HepG2 (cell line): Measurements from ENCODE around the gene IL1RAP. TPM values are rescaled to one million over a fixed set of nuclear protein-coding genes. Genes with fewer than 3 reads are reported as not detected.

ENCODE experiments used
- ATAC-seq: fragments of 200-7000 bp; cut with Tn5 transposase; 3 replicates; pipeline ENCODE4 v1.9.1; 2020; ENCODE audit warnings: mild to moderate bottlenecking, moderate library complexity
- BruUV-seq: library from RNA; stranded (reverse); fragments of 400-500 nt; replicated peaks from 2 replicates; lab custom pipeline; 2021; lab: Mats Ljungman, UMichigan
- CTCF ChIA-PET: fragments of 300-600 bp; formaldehyde crosslinking; extraction: SDS; loops from one replicate; lab custom pipeline; 2021; ENCODE audit warnings: low total read pairs, inconsistent platforms, low intra/inter-chr PET ratio; lab: Yijun Ruan, JAX
- POLR2A ChIA-PET: fragments of 350-600 bp; sonication (Branson Sonifier 250); formaldehyde crosslinking; loops from one replicate; lab custom pipeline; 2020; ENCODE audit warnings: antibody characterized with exemption, inconsistent platforms; lab: Yijun Ruan, JAX
- DNase-seq: peaks from one replicate; pipeline ENCODE4 v3.0.0-alpha.2; 2015; ENCODE audit warnings: low spot score
- FAIRE-seq: peaks from 3 replicates; lab custom pipeline; 2011; peaks lifted over from hg19 to GRCh38; lab: Jason Lieb, UNC
- H2AFZ ChIP-seq: one replicate; pipeline ENCODE4 v1.6.1; 2011; ENCODE audit warnings: low read length, inconsistent platforms
- H3K27ac ChIP-seq: fragments of 300-600 bp; 3 replicates; pipeline ENCODE4 v1.8.0; 2011; ENCODE audit warnings: mixed run types, mild to moderate bottlenecking, mixed read lengths, low read length, inconsistent platforms; ENCODE audit not compliant: insufficient read depth; ENCODE audit errors: extremely low read length
- H3K27me3 ChIP-seq, 2 experiments: fragments of 200-600 bp in 1 of 2; 2 replicates in 1 of 2; 3 replicates in 1 of 2; pipeline versions ENCODE4 v1.6.0 to v1.8.0; 2011; ENCODE audit warnings: low read length in 2 of 2, mild to moderate bottlenecking in 2 of 2, moderate library complexity in 2 of 2, inconsistent platforms in 1 of 2; ENCODE audit not compliant: insufficient read depth in 2 of 2, control insufficient read depth in 1 of 2
- H3K36me3 ChIP-seq, 2 experiments: fragments of 200-600 bp in 1 of 2; replicated peaks in 1 of 2; 2 replicates in 1 of 2; 3 replicates in 1 of 2; pipeline versions ENCODE4 v1.5.1 to v1.8.0; 2011; ENCODE audit warnings: low read length in 2 of 2, inconsistent platforms in 1 of 2; ENCODE audit not compliant: insufficient read depth in 2 of 2, control insufficient read depth in 1 of 2
- H3K4me1 ChIP-seq: 2 replicates; pipeline ENCODE4 v1.5.1; 2012; ENCODE audit warnings: low read length, inconsistent platforms; ENCODE audit not compliant: insufficient read depth
- H3K4me2 ChIP-seq: 2 replicates; pipeline ENCODE4 v1.6.0; 2011; ENCODE audit warnings: low read depth, low read length, inconsistent platforms
- H3K4me3 ChIP-seq, 3 experiments: fragments of 200-600 bp in 1 of 3; sonication (generic), shearing (Covaris generic) in 1 of 3; replicated peaks in 1 of 3; 2 replicates each; pipeline ENCODE4 v1.5.1; 2011 to 2016; ENCODE audit warnings: low read length in 3 of 3, inconsistent platforms in 2 of 3, low read depth in 2 of 3, mild to moderate bottlenecking in 2 of 3, control low read depth in 1 of 3, mixed read lengths in 1 of 3; ENCODE audit not compliant: insufficient read depth in 1 of 3
- H3K79me2 ChIP-seq: one replicate; pipeline ENCODE4 v1.6.1; 2011; ENCODE audit warnings: low read length, inconsistent platforms; ENCODE audit not compliant: insufficient read depth
- H3K9ac ChIP-seq: 2 replicates; pipeline ENCODE4 v1.6.0; 2011; ENCODE audit warnings: mild to moderate bottlenecking, low read depth, low read length, inconsistent platforms; ENCODE audit not compliant: insufficient read depth
- H3K9me3 ChIP-seq: 2 replicates; pipeline ENCODE4 v1.5.1; 2012; ENCODE audit warnings: mild to moderate bottlenecking, low read length
- H4K20me1 ChIP-seq: 2 replicates; pipeline ENCODE4 v1.6.0; 2011; ENCODE audit warnings: inconsistent platforms, mild to moderate bottlenecking, low read length, moderate library complexity; ENCODE audit not compliant: insufficient read depth
- CEBPB ChIP-seq: IDR thresholded peaks from 2 replicates; pipeline ENCODE4 v1.6.1; 2011; ENCODE audit warnings: low read depth, low read length, improper control_type of control experiment, borderline replicate concordance
- HMG20B ChIP-seq: conservative IDR thresholded peaks from 2 replicates; pipeline ENCODE4 v1.6.1; 2016; ENCODE audit warnings: missing genetic modification reagents, missing compliant biosample characterization
- KDM2A ChIP-seq: sonication (generic); formaldehyde crosslinking; IDR thresholded peaks from 2 replicates; pipeline ENCODE4 v1.4.0; 2020; ENCODE audit warnings: low read depth, missing genetic modification reagents, borderline replicate concordance
- KMT2B ChIP-seq: IDR thresholded peaks from 2 replicates; pipeline ENCODE4 v1.6.1; 2016; ENCODE audit warnings: missing genetic modification reagents, missing compliant biosample characterization
- SMAD1 ChIP-seq: sonication (generic); formaldehyde crosslinking; IDR thresholded peaks from 2 replicates; pipeline ENCODE4 v1.4.0; 2020; ENCODE audit warnings: missing genetic modification reagents, low read depth, mild to moderate bottlenecking, borderline replicate concordance
- SP2 ChIP-seq: sonication (generic); formaldehyde crosslinking; IDR thresholded peaks from 2 replicates; pipeline ENCODE4 v1.5.1; 2020; ENCODE audit warnings: mild to moderate bottlenecking, missing genetic modification reagents
- ZKSCAN1 ChIP-seq: fragments of 150-350 bp; IDR thresholded peaks from 2 replicates; pipeline ENCODE4 v1.6.1; 2014; ENCODE audit warnings: low read length
- ZMYM2 ChIP-seq: sonication (generic); formaldehyde crosslinking; IDR thresholded peaks from 2 replicates; pipeline ENCODE4 v1.8.0; 2022; ENCODE audit warnings: mild to moderate bottlenecking, missing genetic modification reagents
- WGBS: methylation state at CpG from one replicate; pipeline ENCODE4 v1.1.6; 2017; ENCODE audit warnings: low lambda C conversion rate; 5-methylcytosine and 5-hydroxymethylcytosine counted together
- in situ Hi-C: cut with HindIII; loops from 2 replicates; pipeline ENCODE4 v1.10.0; 2017; ENCODE audit warnings: low pct_unique_long_range_greater_than_20kb; ENCODE audit not compliant: extremely low pct_ligation_motif_present
- intact Hi-C: fragments of 100-400 bp; cut with micrococcal nuclease; formaldehyde crosslinking; loops from one replicate; pipeline ENCODE4 v1.10.0; 2022; ENCODE audit not compliant: unreplicated experiment
- polyA plus RNA-seq, 8 experiments: library from polyadenylated mRNA; depleted of rRNA in 3 of 8; stranded (reverse) in 7 of 8; unstranded in 1 of 8; fragments of >200 nt; fragmentation: Illumina TruSeq in 4 of 8; extraction: Trizol in 4 of 8; gene quantifications; 2 replicates each; pipeline versions ENCODE4 v1.2.1 to v1.2.3, GENCODE V29; 2011 to 2016; ENCODE audit warnings: low read depth in 4 of 8, missing spikeins in 1 of 8, mixed read lengths in 1 of 8; ENCODE audit not compliant: insufficient read depth in 1 of 8
- total RNA-seq, 5 experiments: library from RNA; depleted of rRNA; stranded (reverse); fragments of >200 nt; fragmentation: Illumina TruSeq; extraction: Trizol; gene quantifications; 2 replicates each; pipeline ENCODE4 v1.2.3, GENCODE V29; 2016; ENCODE audit warnings: low read depth in 1 of 5
- TF ChIP-seq, protein P1 (sequence below): sonication (generic); formaldehyde crosslinking; conservative IDR thresholded peaks from 2 replicates; pipeline ENCODE4 v1.4.0; 2020; ENCODE audit warnings: missing genetic modification reagents
- TF ChIP-seq, protein P2 (sequence below): sonication (generic); formaldehyde crosslinking; IDR thresholded peaks from 2 replicates; pipeline ENCODE4 v1.8.0; 2022; ENCODE audit warnings: missing genetic modification reagents, mild to moderate bottlenecking, borderline replicate concordance

IL1RAP gene
- total and polyA plus RNA-seq, 2 of the 13 experiments (the other 11 are each of a cell fraction or from before 2014, with no cell fraction given), result 18.3 to 54.9 TPM

DNA sequence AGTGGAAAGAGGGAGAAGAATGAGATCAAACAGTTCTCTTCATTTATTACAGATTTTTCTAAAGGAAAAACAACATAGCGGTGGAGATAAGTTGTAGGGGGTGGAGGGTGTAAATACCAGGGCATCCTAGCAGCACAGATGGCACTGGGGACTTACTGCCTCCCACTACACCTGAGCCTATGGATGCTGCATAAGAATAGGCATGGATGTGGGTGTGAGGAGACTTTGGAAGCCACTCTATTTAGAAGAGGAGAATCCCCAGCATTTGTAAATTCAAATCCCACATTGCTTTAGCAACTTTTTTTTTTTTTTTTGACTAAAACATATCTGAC lies 27.4 kb upstream of the IL1RAP start (continued):
- TF ChIP-seq ZKSCAN1 (no peak), SP2 (CRISPR knock-in tag) (no peak), ZMYM2 (CRISPR knock-in tag) (no peak)

DNA sequence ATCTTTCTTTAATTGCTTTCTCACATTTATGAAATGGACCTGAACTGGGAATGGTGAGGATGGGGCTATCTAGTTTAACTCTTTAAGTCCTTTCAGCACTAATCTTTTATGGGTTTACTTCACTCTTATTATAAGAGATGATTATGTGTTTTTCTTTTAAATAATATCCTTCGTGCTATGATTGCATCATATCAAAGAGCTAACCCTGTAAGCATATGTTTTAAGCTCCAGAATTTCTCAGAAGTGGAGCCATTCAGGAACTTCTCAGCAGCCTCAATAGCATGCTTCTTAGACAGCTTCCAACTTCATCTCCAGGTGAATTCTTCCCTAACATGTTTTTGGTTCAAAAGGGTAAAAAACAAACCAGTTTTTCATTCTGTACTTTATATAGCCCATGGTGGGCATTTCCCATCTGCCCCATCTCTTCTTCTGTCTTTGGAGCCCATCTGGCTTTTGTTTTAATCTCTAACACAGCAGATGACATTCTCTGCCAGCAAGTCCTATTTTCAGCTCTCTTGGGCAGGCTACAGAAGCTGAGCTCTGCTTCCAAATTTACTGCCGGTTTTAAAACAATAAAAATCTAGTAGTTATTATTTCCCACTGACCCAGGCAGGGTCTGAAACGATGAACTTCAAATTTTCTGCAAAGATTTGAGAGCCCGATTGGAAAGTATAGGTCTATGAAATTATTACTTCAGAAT lies 26.8 kb upstream of the IL1RAP start:
- intact Hi-C loops (no loop called here), in situ Hi-C loops (no loop called here)
- BruUV-seq, result no TSS peak
- DNase-seq (no peak), FAIRE-seq (no peak), ATAC-seq (no peak)
- no peaks in the 10 kb centered on the region for H3K4me1 ChIP-seq
- H3K9me3 ChIP-seq, result no peaks in the 10 kb centered on the region
- WGBS, result 36% methylated on average over 4 of the region's 4 CpGs
- H4K20me1 ChIP-seq, result no peaks in the 10 kb centered on the region
- H3K4me3 ChIP-seq, result no peak overlapping the region
- H3K27me3 ChIP-seq, result peaks cover 0 to 4% of the 10 kb centered on the region in 2 experiments; a peak in 2 of 5 replicates
- ChIA-PET CTCF (no interaction called here), POLR2A (no interaction called here)
- no peak overlapping the region for H3K27ac ChIP-seq
- no peak overlapping the region for H3K4me2 ChIP-seq
- no peak overlapping the region for H3K9ac ChIP-seq
- no peaks in the 10 kb centered on the region for H3K79me2 ChIP-seq
- TF ChIP-seq CEBPB (peak; percentile 41; the same call in 1 of the 2 replicates), SMAD1 (no peak)
- no peaks in the 10 kb centered on the region for H3K36me3 ChIP-seq
- no peak overlapping the region for H2AFZ ChIP-seq

DNA sequence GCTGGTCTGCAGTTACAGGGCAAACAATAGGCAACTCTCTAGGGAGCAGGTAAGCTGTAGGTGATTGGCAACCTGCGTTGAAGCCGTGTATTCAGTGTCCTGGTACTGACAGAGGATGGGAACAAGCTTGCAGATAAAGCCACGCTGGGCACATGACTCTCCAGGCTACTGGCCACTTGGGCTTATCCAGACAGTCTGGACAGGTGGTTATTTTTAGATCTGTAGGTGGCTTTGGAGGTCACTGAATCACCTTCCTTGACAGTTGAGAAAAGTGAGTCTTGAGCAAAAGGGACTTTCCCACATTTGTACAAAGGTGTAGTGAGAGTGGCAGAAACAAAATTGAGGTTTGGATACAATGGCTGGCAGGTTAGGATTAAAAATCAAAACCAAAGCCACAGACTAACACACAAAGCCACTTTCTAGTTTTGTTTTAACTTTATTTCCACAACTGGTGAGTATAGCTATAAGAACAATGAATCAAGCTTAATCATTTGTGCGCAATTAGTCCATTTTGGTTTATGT lies 22.3 kb upstream of the IL1RAP start:
- H4K20me1 ChIP-seq, result no peaks in the 10 kb centered on the region
- no peak overlapping the region for H3K4me3 ChIP-seq
- ATAC-seq, result no peak
- no peak overlapping the region for H3K9ac ChIP-seq
- no peak overlapping the region for H3K4me2 ChIP-seq
- H3K36me3 ChIP-seq, result no peaks in the 10 kb centered on the region
- H3K9me3 ChIP-seq, result no peaks in the 10 kb centered on the region
- in situ Hi-C loops, result no loop called here
- intact Hi-C loops, result no loop called here
- no peak overlapping the region for H2AFZ ChIP-seq
- no peaks in the 10 kb centered on the region for H3K79me2 ChIP-seq
- 23% methylated on average over 4 of the region's 4 CpGs for WGBS
- no peak overlapping the region for H3K27ac ChIP-seq
- ChIA-PET CTCF (no interaction called here), POLR2A (no interaction called here)
- FAIRE-seq, result no peak
- H3K4me1 ChIP-seq, result no peaks in the 10 kb centered on the region
- DNase-seq, result no peak
- H3K27me3 ChIP-seq, result peaks cover 0 to 9% of the 10 kb centered on the region in 2 experiments; a peak in 2 of 5 replicates
- no TSS peak for BruUV-seq
- TF ChIP-seq HMG20B (CRISPR knock-in tag) (no peak), KMT2B (CRISPR knock-in tag) (no peak), KDM2A (no peak)
- TF ChIP-seq, protein P1, sequence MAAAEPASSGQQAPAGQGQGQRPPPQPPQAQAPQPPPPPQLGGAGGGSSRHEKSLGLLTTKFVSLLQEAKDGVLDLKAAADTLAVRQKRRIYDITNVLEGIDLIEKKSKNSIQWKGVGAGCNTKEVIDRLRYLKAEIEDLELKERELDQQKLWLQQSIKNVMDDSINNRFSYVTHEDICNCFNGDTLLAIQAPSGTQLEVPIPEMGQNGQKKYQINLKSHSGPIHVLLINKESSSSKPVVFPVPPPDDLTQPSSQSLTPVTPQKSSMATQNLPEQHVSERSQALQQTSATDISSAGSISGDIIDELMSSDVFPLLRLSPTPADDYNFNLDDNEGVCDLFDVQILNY, result no peak
- TF ChIP-seq, protein P2, sequence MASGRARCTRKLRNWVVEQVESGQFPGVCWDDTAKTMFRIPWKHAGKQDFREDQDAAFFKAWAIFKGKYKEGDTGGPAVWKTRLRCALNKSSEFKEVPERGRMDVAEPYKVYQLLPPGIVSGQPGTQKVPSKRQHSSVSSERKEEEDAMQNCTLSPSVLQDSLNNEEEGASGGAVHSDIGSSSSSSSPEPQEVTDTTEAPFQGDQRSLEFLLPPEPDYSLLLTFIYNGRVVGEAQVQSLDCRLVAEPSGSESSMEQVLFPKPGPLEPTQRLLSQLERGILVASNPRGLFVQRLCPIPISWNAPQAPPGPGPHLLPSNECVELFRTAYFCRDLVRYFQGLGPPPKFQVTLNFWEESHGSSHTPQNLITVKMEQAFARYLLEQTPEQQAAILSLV (CRISPR knock-in tag), result no peak
